GM19455 (cell line): ENCODE data around the gene PRKAR1B.

Experiments used
- ATAC-seq: cut with Tn5 transposase; IDR thresholded peaks from one replicate; pipeline ENCODE4 v1.9.1; 2021; ENCODE audit not compliant: unreplicated experiment

PRKAR1B gene

GRCh38 chr7:514651-515598 is 212.2 kb downstream of the PRKAR1B start:
- ATAC-seq, result no peak

- no peak for ATAC-seq
These were observed 212.8 kb downstream of the PRKAR1B start for GRCh38 chr7:514242-514641.

- ATAC-seq, result no peak
These were observed 213.4 kb downstream of the PRKAR1B start for GRCh38 chr7:513521-514166.

GRCh38 chr7:512541-513311 is 214.4 kb downstream of the PRKAR1B start:
- ATAC-seq, result no peak

GRCh38 chr7:512146-512510 is 215.0 kb downstream of the PRKAR1B start:
- no peak for ATAC-seq

GRCh38 chr7:511476-512145 is 215.5 kb downstream of the PRKAR1B start:
- ATAC-seq, result no peak

- no peak for ATAC-seq
These were observed 216.2 kb downstream of the PRKAR1B start for GRCh38 chr7:510782-511281.

- ATAC-seq, result no peak
These were observed 217.0 kb downstream of the PRKAR1B start for GRCh38 chr7:510131-510481.

GRCh38 chr7:509426-510130 is 217.5 kb downstream of the PRKAR1B start:
- no peak for ATAC-seq

GRCh38 chr7:508461-509170 is 218.5 kb downstream of the PRKAR1B start:
- ATAC-seq, result no peak

GRCh38 chr7:507623-508300 is 219.3 kb downstream of the PRKAR1B start:
- no peak for ATAC-seq

GRCh38 chr7:506921-507622 is 220.0 kb downstream of the PRKAR1B start:
- no peak for ATAC-seq

- ATAC-seq, result no peak
These were observed 220.7 kb downstream of the PRKAR1B start for GRCh38 chr7:506391-506831.

GRCh38 chr7:505171-505570 is 221.9 kb downstream of the PRKAR1B start:
- no peak for ATAC-seq

- no peak for ATAC-seq
These were observed 222.6 kb downstream of the PRKAR1B start for GRCh38 chr7:504221-505111.

- ATAC-seq, result no peak
These were observed 223.4 kb downstream of the PRKAR1B start for GRCh38 chr7:503575-504111.

- ATAC-seq, result no peak
These were observed 224.8 kb downstream of the PRKAR1B start for GRCh38 chr7:502296-502695.
